Uterus (tissue), 2 donors: Measurements from ENCODE around the gene HSD3B7.

Experiments used
- POLR2A ChIP-seq, 2 donors: fragments of 450-650 bp; IDR thresholded peaks; one replicate each; pipeline ENCODE4 v1.6.1; 2016; ENCODE audit warnings: antibody characterized with exemption in 2 of 2, mild to moderate bottlenecking in 1 of 2, moderate library complexity in 1 of 2
- TF ChIP-seq, protein P1 (sequence below), 4 experiments: fragments of 200-600 bp in 2 of 4; fragments of 450-650 bp in 2 of 4; sonication (generic) in 2 of 4; IDR thresholded peaks; one replicate each; pipeline ENCODE4 v1.5.1; 2016 to 2019; ENCODE audit warnings: antibody characterized with exemption in 4 of 4, mild to moderate bottlenecking in 2 of 4, moderate library complexity in 1 of 4

DNA sequence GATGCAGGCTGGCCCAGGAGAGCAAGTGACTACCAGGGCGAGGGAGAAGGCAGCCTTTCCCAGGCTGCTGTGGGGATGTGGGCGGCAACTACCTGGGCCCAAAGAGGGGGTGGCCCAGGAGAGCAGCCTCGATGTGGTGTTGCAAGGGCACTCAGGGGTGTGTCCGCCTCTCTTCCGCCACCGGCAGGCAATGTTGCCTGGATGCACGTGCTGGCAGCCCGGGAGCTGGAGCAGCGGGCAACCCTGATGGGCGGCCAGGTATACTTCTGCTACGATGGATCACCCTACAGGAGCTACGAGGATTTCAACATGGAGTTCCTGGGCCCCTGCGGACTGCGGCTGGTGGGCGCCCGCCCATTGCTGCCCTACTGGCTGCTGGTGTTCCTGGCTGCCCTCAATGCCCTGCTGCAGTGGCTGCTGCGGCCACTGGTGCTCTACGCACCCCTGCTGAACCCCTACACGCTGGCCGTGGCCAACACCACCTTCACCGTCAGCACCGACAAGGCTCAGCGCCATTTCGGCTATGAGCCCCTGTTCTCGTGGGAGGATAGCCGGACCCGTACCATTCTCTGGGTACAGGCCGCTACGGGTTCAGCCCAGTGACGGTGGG, 2.7 kb downstream of the HSD3B7 start:
- TF ChIP-seq, protein P1, sequence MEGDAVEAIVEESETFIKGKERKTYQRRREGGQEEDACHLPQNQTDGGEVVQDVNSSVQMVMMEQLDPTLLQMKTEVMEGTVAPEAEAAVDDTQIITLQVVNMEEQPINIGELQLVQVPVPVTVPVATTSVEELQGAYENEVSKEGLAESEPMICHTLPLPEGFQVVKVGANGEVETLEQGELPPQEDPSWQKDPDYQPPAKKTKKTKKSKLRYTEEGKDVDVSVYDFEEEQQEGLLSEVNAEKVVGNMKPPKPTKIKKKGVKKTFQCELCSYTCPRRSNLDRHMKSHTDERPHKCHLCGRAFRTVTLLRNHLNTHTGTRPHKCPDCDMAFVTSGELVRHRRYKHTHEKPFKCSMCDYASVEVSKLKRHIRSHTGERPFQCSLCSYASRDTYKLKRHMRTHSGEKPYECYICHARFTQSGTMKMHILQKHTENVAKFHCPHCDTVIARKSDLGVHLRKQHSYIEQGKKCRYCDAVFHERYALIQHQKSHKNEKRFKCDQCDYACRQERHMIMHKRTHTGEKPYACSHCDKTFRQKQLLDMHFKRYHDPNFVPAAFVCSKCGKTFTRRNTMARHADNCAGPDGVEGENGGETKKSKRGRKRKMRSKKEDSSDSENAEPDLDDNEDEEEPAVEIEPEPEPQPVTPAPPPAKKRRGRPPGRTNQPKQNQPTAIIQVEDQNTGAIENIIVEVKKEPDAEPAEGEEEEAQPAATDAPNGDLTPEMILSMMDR (IDR thresholded peaks at IDR 0.05) = no peak
- TF ChIP-seq POLR2A (IDR thresholded peaks at IDR 0.05) = no peak
